ENCODE measurements around the gene APELA. TPM values are rescaled to one million over a fixed set of nuclear protein-coding genes. Genes with fewer than 3 reads are reported as not detected.
"Not testable (repeated sequence)": the region's sequence is repeated elsewhere in the genome, so short reads cannot be mapped to it uniquely, and the experiment has no call there.

The APELA gene
- total RNA-seq, 4 donors from 2014 or later = not detected

DNA sequence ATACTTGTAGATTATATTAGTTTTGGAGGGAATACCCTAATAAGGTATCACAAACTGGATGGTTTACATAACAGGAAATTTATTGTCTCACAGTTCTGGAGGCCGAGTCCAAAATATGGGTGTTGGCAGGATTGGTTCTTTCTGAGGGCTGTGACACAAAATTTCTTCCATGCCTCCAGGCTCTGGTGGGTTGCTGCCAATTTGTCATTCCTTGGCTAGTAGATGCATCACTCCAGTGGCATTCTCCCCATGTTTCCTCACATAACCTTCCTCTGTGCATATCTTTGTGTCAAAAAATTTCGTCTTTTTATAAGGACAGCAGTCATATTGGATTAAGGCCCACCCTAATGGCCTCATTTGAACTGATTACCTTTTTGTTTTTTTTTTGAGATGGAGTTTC lies 49.3 kb downstream of the APELA start:
- Histone ChIP-seq H3K27me3 (no peaks in the 10 kb centered on the region), H3K4me3 (no peak overlapping the region), H3K36me3 (no peaks in the 10 kb centered on the region), H3K4me1 (peaks cover 3% of the 10 kb centered on the region), H3K9me3 (no peaks in the 10 kb centered on the region), H3K27ac (peak overlapping the region; percentile 34)
- TF ChIP-seq CTCF (IDR thresholded peaks at IDR 0.05) (no peak), POLR2A (IDR thresholded peaks at IDR 0.05) (no peak), EP300 (IDR thresholded peaks at IDR 0.05) (no peak), POLR2AphosphoS5 (IDR thresholded peaks at IDR 0.05) (no peak)
- 31% methylated on average over 2 of the region's 2 CpGs for WGBS
- DNase-seq (ENCODE audit: low spot score in 2 of 2) = no peak

GRCh38 chr4:164927101-164927500 lies 50.1 kb downstream of the APELA start:
- H3K9me3 ChIP-seq = not testable (repeated sequence)

GRCh38 chr4:164930647-164931046 lies 53.7 kb downstream of the APELA start:
- Histone ChIP-seq H3K27ac (no peak overlapping the region), H3K4me3 (no peak overlapping the region), H3K4me1 (peaks cover 3% of the 10 kb centered on the region), H3K27me3 (no peaks in the 10 kb centered on the region), H3K36me3 (no peaks in the 10 kb centered on the region), H3K9me3 (no peaks in the 10 kb centered on the region)
- WGBS = 64% methylated on average over 5 of the region's 5 CpGs
- DNase-seq (ENCODE audit: low spot score in 2 of 2) = no peak
- no peak for TF ChIP-seq POLR2A (IDR thresholded peaks at IDR 0.05)
- no peak for TF ChIP-seq EP300 (IDR thresholded peaks at IDR 0.05)
- TF ChIP-seq CTCF (IDR thresholded peaks at IDR 0.05) = no peak
- no peak for TF ChIP-seq POLR2AphosphoS5 (IDR thresholded peaks at IDR 0.05)

More at GRCh38 chr4:164927101-164927500, 50.1 kb downstream of the APELA start:
- not testable (repeated sequence) for H3K36me3 ChIP-seq; DNase-seq (ENCODE audit: low spot score in 2 of 2); H3K4me3 ChIP-seq; H3K27ac ChIP-seq; H3K4me1 ChIP-seq; H3K27me3 ChIP-seq
- 36% methylated on average over 2 of the region's 2 CpGs for WGBS

DNA sequence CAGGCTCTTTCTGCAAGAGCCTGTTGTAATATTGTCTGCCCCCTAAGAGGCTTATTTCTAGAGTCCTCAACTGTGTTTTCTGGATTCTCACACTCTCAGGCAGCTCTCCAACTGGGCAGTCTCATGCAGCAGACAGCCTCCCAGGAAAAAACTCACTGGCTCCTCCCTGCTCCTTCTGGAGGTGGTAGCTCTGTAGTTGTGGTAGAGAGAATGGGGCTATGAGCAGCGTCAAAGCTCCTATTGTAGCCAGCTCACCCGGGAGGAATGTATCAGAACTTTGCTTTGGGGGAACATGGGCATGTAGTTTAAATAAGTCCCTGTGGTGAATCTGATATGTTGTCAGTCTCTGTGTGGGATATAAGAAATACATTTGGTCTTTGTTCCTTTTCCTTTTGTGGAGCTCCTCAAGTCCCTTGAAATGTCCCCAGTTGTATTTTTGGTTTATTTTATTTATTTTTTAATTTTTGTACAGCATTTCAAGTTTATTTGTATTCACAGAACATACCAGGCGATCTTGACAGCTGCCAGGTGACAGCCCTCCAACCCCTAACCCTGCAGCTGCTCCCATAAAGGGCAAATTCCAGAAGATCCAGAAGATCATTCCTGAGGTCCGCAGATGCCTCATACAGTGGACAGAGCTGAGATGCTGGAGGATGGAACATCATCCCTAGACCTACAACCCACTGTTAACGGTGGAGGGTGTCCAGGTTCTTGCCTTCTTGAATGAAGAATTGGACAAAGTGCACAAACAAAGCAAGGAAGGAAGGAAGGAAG lies 54.8 kb downstream of the APELA start:
- DNase-seq (ENCODE audit: low spot score in 2 of 2) = no peak
- H3K4me1 ChIP-seq = peaks cover under 1% of the 10 kb centered on the region
- H3K4me3 ChIP-seq = no peak overlapping the region
- no peaks in the 10 kb centered on the region for H3K9me3 ChIP-seq
- no peaks in the 10 kb centered on the region for H3K36me3 ChIP-seq
- no peaks in the 10 kb centered on the region for H3K27me3 ChIP-seq
- no peak overlapping the region for H3K27ac ChIP-seq
- 83% methylated on average over 5 of the region's 5 CpGs for WGBS
- TF ChIP-seq POLR2AphosphoS5 (IDR thresholded peaks at IDR 0.05) (no peak), POLR2A (IDR thresholded peaks at IDR 0.05) (no peak), EP300 (IDR thresholded peaks at IDR 0.05) (no peak), CTCF (IDR thresholded peaks at IDR 0.05) (no peak)

- no peak for DNase-seq (ENCODE audit: low spot score in 2 of 2)
- Histone ChIP-seq H3K4me1 (no peaks in the 10 kb centered on the region), H3K36me3 (no peaks in the 10 kb centered on the region), H3K4me3 (no peak overlapping the region), H3K27ac (no peak overlapping the region), H3K9me3 (no peaks in the 10 kb centered on the region), H3K27me3 (no peaks in the 10 kb centered on the region)
- TF ChIP-seq EP300 (IDR thresholded peaks at IDR 0.05) (no peak), CTCF (IDR thresholded peaks at IDR 0.05) (no peak), POLR2AphosphoS5 (IDR thresholded peaks at IDR 0.05) (no peak), POLR2A (IDR thresholded peaks at IDR 0.05) (no peak)
- 93% methylated on average over 10 of the region's 11 CpGs for WGBS
Measured at GRCh38 chr4:164933244-164933643, 56.3 kb downstream of the APELA start.

Measured in suprapubic skin (tissue), 4 donors.